Common myeloid progenitor, CD34-positive (primary cell): ENCODE measurements around the gene TANGO2. TPM values are rescaled to one million over a fixed set of nuclear protein-coding genes. Genes with fewer than 3 reads are reported as not detected.
A peak's percentile ranks its signal among the peaks of the same experiment; 100 is the strongest.

Experiments
- CTCF ChIA-PET: fragments of 350-600 bp; sonication (Branson Sonifier 250); formaldehyde crosslinking; loops from one replicate; lab custom pipeline; 2021; ENCODE audit warnings: antibody characterized with exemption; lab: Charles Lee
- POLR2A ChIA-PET: fragments of 350-600 bp; sonication (Branson Sonifier 250); formaldehyde crosslinking; loops from one replicate; lab custom pipeline; 2021; ENCODE audit warnings: antibody characterized with exemption; lab: Charles Lee
- DNase-seq, 3 donors: peaks; one replicate each; pipeline versions ENCODE4 v3.0.0 to v3.0.0-alpha.2; 2013
- H3K27ac ChIP-seq, 2 experiments: 1 replicate in 1 of 2; 2 replicates in 1 of 2; pipeline ENCODE4 v1.7.0; 2013; ENCODE audit warnings: inconsistent platforms in 2 of 2, low read length in 2 of 2, mild to moderate bottlenecking in 2 of 2, low read depth in 1 of 2, moderate library complexity in 1 of 2; ENCODE audit not compliant: severe bottlenecking in 2 of 2, insufficient read depth in 1 of 2, poor library complexity in 1 of 2
- H3K27me3 ChIP-seq, 5 experiments: replicated peaks in 2 of 5; 1 replicate in 3 of 5; 2 replicates in 2 of 5; pipeline versions ENCODE4 v1.6.1 to v1.7.0; 2013; ENCODE audit warnings: low read length in 4 of 5, mild to moderate bottlenecking in 2 of 5, moderate library complexity in 2 of 5, inconsistent platforms in 1 of 5; ENCODE audit not compliant: insufficient read depth in 5 of 5, control insufficient read depth in 4 of 5
- H3K36me3 ChIP-seq, 4 experiments: 1 replicate in 2 of 4; 2 replicates in 2 of 4; pipeline versions ENCODE4 v1.6.1 to v1.7.0; 2013; ENCODE audit warnings: low read length in 3 of 4, control low read depth in 1 of 4, mild to moderate bottlenecking in 1 of 4; ENCODE audit not compliant: control insufficient read depth in 4 of 4, insufficient read depth in 4 of 4
- H3K4me1 ChIP-seq, 4 experiments: 1 replicate in 3 of 4; 2 replicates in 1 of 4; pipeline versions ENCODE4 v1.6.1 to v1.7.1; 2013; ENCODE audit warnings: low read length in 3 of 4, mild to moderate bottlenecking in 3 of 4, control low read depth in 1 of 4, inconsistent platforms in 1 of 4, moderate library complexity in 1 of 4; ENCODE audit not compliant: control insufficient read depth in 4 of 4, insufficient read depth in 4 of 4; ENCODE audit errors: control extremely low read depth in 1 of 4
- H3K4me3 ChIP-seq, 7 experiments: 1 replicate in 4 of 7; 2 replicates in 3 of 7; pipeline versions ENCODE4 v1.5.1 to v1.7.0; 2013; ENCODE audit warnings: mild to moderate bottlenecking in 7 of 7, low read length in 6 of 7, moderate library complexity in 6 of 7, inconsistent platforms in 2 of 7, low read depth in 2 of 7, control low read depth in 1 of 7; ENCODE audit not compliant: insufficient read depth in 4 of 7, control insufficient read depth in 1 of 7; ENCODE audit errors: extremely low read depth in 1 of 7
- H3K9me3 ChIP-seq, 5 experiments: 1 replicate in 4 of 5; 2 replicates in 1 of 5; pipeline versions ENCODE4 v1.6.1 to v1.7.1; 2013; ENCODE audit warnings: low read length in 4 of 5, mild to moderate bottlenecking in 2 of 5, inconsistent platforms in 1 of 5, low read depth in 1 of 5, moderate library complexity in 1 of 5; ENCODE audit not compliant: control insufficient read depth in 4 of 5, insufficient read depth in 2 of 5; ENCODE audit errors: control extremely low read depth in 1 of 5
- WGBS: methylation state at CpG from one replicate; pipeline ENCODE4 v1.1.5; 2013; ENCODE audit not compliant: insufficient coverage; 5-methylcytosine and 5-hydroxymethylcytosine counted together
- polyA plus RNA-seq: library from polyadenylated mRNA; unstranded; fragments of 120-200 nt; gene quantifications from one replicate; pipeline ENCODE4 v1.2.1, GENCODE V29; 2013

The TANGO2 gene
- polyA plus RNA-seq, result 17.1 TPM

DNA sequence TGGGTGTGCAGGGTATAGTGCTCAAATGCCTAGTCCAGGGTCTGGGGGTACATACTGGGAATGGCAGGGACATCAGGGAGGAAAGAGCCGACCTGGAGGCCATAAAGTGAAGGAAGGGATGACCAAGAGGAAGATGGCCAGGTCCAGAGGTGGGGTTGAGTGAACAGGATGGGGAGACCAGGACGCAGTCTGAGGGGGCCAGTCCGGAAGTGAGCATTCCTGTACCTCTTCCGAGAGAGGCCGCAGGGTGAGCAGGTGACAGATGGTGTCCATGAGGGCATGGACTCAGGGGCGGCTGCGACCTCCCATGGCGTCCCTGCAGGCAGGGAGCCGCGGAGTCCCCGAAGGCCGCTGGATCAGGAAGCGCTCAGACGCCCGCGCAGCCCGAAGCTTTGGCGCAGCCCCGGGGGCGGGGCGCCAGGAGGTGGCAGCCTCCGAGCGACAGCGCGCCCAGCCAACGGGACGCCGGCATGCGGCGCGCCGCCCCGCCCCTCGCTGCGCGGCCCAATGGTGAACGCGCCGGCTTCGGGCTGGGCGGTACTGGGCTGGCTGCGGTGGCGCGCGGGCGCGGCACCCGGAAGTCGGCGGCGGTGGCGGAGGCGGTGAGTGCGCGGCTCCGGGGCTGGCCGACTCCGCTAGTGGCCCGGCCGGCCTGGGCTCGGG is at the start of gene TANGO2:
TSS of gene TANGO2 (plus strand) at position 578 of the 663 bp plus-strand sequence. CDS start 15,689 bp downstream, outside the sequence.
- CTCF ChIA-PET, result interaction anchor here (2.4 kb wide), 1 partner anchor 7 kb away, joined by 15 read pairs; no protein-coding TSS in a partner anchor
- Histone ChIP-seq H3K36me3 (peaks cover 0 to 8% (median 4%) of the 10 kb centered on the region in 4 experiments), H3K4me1 (peaks cover 12 to 56% (median 50%) of the 10 kb centered on the region in 4 experiments), H3K27me3 (peaks cover 0 to 26% (median 12%) of the 10 kb centered on the region in 5 experiments), H3K27ac (peak within 1 kb of the TSS; percentile 54 to 88), H3K9me3 (no peaks in the 10 kb centered on the region), H3K4me3 (peak within 1 kb of the TSS; percentile 69 to 96 (median 83))
- POLR2A ChIA-PET, result no interaction called here
- DNase-seq, result peak; percentile 90 to 96 (median 95)
- WGBS, result under 1% methylated on average over 57 of the region's 61 CpGs

- Histone ChIP-seq H3K4me1 (peaks cover 0 to 59% (median 48%) of the 10 kb centered on the region in 4 experiments), H3K27ac (no peak overlapping the region), H3K27me3 (no peaks in the 10 kb centered on the region), H3K4me3 (no peak overlapping the region), H3K9me3 (no peaks in the 10 kb centered on the region), H3K36me3 (peaks cover 13 to 54% (median 31%) of the 10 kb centered on the region in 4 experiments)
- DNase-seq, result peak in 2 of 3 donors; percentile 40 to 59
- POLR2A ChIA-PET, result interaction anchor here (0.7 to 4.9 kb wide), 3 partner anchors 40 to 292 kb away, joined by 3 to 33 read pairs (median 7); no protein-coding TSS in a partner anchor
- WGBS, result 42% methylated on average over 18 of the region's 28 CpGs
- CTCF ChIA-PET, result interaction anchor here (0.8 to 15.9 kb wide), 13 partner anchors 10 to 158 kb away, joined by 3 to 384 read pairs (median 10); no protein-coding TSS in a partner anchor
These were observed 49.4 kb upstream of the TANGO2 start for GRCh38 chr22:19971276-19972124.

GRCh38 chr22:19972251-19972650 is 48.7 kb upstream of the TANGO2 start:
- POLR2A ChIA-PET, result interaction anchor here (4.9 kb wide), 1 partner anchor 42 kb away, joined by 33 read pairs; no protein-coding TSS in a partner anchor

DNA sequence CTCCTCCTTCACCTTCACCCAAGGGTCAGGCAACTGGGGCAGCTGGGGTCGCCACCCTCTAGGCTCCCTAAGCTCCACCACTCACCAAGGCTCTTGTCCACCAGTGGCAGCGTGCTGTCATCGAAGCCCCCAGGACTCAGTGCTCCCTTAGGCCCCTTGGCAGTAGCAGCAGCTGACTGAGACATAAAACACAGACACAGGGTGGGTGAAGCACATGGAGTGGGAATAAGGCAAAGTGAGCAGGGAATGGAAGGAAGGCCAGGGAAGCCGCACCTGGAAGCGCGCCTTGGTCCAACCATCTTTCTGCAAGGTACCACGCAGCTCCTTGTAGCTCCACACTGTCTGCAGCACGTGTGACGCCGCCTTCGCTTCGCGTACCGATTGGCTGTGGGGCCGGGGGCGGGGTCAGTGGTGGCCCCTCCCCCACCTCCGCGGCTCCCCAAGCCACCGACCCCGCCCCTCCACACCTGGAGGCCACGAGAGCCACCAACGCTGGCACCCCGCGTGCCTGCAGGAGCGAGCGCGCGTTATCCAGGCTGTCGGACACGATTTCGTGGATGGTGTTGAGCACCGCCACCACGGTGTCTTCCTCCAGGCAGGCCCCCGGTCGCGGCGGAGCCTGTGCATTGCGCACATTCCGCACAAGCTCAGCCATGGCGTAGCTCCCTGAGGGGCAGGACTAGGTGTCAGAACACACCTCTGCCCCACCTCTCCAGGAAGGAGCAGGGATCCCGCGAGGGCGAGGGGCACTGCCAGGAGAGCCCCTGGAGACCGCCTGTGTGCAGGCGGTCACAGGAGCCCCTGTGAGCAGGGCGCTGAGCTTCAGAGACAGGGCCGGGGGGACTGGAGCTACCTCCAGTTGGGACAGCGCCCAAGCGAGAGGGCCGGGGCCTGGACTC is 48.0 kb upstream of the TANGO2 start:
- ChIA-PET POLR2A (interaction anchor here (0.6 to 4.9 kb wide), 2 partner anchors 14 to 41 kb away, joined by 3 to 33 read pairs; no protein-coding TSS in a partner anchor), CTCF (interaction anchor here (0.7 to 15.9 kb wide), 6 partner anchors 9 to 54 kb away, joined by 3 to 384 read pairs (median 20); no protein-coding TSS in a partner anchor)
- H3K4me3 ChIP-seq, result no peak overlapping the region
- H3K27me3 ChIP-seq, result no peaks in the 10 kb centered on the region
- no peak overlapping the region for H3K27ac ChIP-seq
- no peak for DNase-seq
- H3K36me3 ChIP-seq, result peaks cover 7 to 45% (median 21%) of the 10 kb centered on the region in 4 experiments
- H3K9me3 ChIP-seq, result no peaks in the 10 kb centered on the region
- peaks cover 0 to 63% (median 50%) of the 10 kb centered on the region in 4 experiments for H3K4me1 ChIP-seq
- 97% methylated on average over 30 of the region's 50 CpGs for WGBS

More at GRCh38 chr22:19972251-19972650, 48.7 kb upstream of the TANGO2 start:
- peaks cover 10 to 47% (median 26%) of the 10 kb centered on the region in 4 experiments for H3K36me3 ChIP-seq
- no peak overlapping the region for H3K4me3 ChIP-seq
- 93% methylated on average over 6 of the region's 9 CpGs for WGBS
- CTCF ChIA-PET, result interaction anchor here (0.7 to 15.9 kb wide), 10 partner anchors 9 to 113 kb away, joined by 3 to 384 read pairs (median 14); no protein-coding TSS in a partner anchor
- no peak for DNase-seq
- H3K27me3 ChIP-seq, result no peaks in the 10 kb centered on the region
- no peak overlapping the region for H3K27ac ChIP-seq
- no peaks in the 10 kb centered on the region for H3K9me3 ChIP-seq
- H3K4me1 ChIP-seq, result peaks cover 0 to 63% (median 50%) of the 10 kb centered on the region in 4 experiments

DNA sequence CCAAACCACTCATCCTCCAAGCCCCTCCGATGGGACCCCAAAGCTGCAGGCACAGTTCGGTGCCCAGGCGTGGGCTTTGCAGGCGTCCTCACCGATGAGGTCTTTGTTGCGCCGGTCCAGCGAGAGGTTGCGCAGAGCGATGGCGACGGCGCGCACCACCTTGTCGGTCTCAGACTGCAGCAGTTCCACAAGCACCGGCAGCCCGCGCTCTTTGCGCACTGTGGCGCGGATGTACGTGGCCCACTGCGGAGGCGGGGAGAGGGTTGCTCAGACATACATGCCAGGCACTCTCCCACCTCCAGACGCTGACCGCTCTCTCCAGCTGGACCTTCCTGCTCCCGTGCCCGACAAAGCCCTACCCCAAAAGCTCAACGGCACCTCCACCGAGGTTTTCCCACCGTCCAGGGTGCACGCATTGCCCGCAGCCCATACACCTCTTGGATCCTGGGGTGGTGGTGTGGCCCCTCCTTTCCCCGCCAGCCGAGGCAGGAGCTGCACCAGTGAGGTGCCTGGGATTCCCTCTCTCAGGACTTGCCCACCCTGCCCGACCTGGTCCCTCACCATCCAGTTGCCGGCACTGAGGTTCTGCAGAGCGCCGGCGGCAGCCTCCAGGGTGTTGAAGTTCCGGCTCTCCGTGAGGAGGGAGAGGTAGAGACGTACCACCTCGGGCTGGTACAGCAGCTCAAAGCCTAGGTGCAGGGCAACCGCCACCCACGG is 47.2 kb upstream of the TANGO2 start:
- no peak overlapping the region for H3K4me3 ChIP-seq
- H3K27ac ChIP-seq, result peak overlapping the region in 1 of 2 experiments; percentile 85
- CTCF ChIA-PET, result interaction anchor here (5.1 to 15.9 kb wide), 2 partner anchors 19 to 38 kb away, joined by 29 to 384 read pairs; no protein-coding TSS in a partner anchor
- peaks cover 0 to 63% (median 50%) of the 10 kb centered on the region in 4 experiments for H3K4me1 ChIP-seq
- peaks cover 3 to 44% (median 15%) of the 10 kb centered on the region in 4 experiments for H3K36me3 ChIP-seq
- H3K9me3 ChIP-seq, result no peaks in the 10 kb centered on the region
- H3K27me3 ChIP-seq, result no peaks in the 10 kb centered on the region
- no peak for DNase-seq
- POLR2A ChIA-PET, result interaction anchor here (0.6 to 1.9 kb wide), 4 partner anchors 13 to 44 kb away, joined by 3 to 8 read pairs (median 3); no protein-coding TSS in a partner anchor
- WGBS, result 98% methylated on average over 38 of the region's 46 CpGs
